ENCODE results near the gene CNFN. TPM values are rescaled to one million over a fixed set of nuclear protein-coding genes. Genes with fewer than 3 reads are reported as not detected.

The CNFN gene
- total RNA-seq, 1 donor from 2014 or later: 3.6 TPM

DNA sequence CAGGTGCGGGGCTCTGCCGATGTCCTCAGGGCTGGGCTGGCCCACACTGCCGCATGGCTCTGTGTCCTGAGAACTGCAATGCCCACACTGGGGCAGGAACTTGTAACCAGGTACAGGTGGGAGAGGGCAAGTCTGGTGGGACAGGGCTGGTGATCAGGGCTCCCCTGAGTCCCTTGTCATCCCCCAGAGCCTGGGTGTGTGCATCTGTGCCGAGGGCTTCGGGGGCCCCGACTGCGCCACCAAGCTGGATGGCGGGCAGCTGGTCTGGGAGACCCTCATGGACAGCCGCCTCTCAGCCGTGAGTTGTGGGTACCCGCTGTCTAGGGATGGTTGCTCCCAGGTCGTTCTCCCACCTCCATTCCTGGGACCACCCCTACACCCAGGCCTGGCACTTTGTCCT, 34.2 kb downstream of the CNFN start:
- no peak for DNase-seq (ENCODE audit: low read depth, low spot score)
- Mint-ChIP-seq H3K27ac (ENCODE audit: unreplicated experiment) (no peak overlapping the region), H3K4me1 (peaks cover 16% of the 10 kb centered on the region), H3K9me3 (no peaks in the 10 kb centered on the region), H3K36me3 (ENCODE audit: low read depth) (peaks cover 9% of the 10 kb centered on the region), H3K27me3 (ENCODE audit: low read depth) (no peaks in the 10 kb centered on the region), H3K4me3 (no peak overlapping the region)
- TF ChIP-seq, protein P1, sequence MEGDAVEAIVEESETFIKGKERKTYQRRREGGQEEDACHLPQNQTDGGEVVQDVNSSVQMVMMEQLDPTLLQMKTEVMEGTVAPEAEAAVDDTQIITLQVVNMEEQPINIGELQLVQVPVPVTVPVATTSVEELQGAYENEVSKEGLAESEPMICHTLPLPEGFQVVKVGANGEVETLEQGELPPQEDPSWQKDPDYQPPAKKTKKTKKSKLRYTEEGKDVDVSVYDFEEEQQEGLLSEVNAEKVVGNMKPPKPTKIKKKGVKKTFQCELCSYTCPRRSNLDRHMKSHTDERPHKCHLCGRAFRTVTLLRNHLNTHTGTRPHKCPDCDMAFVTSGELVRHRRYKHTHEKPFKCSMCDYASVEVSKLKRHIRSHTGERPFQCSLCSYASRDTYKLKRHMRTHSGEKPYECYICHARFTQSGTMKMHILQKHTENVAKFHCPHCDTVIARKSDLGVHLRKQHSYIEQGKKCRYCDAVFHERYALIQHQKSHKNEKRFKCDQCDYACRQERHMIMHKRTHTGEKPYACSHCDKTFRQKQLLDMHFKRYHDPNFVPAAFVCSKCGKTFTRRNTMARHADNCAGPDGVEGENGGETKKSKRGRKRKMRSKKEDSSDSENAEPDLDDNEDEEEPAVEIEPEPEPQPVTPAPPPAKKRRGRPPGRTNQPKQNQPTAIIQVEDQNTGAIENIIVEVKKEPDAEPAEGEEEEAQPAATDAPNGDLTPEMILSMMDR (conservative IDR thresholded peaks at IDR 0.05): no peak

DNA sequence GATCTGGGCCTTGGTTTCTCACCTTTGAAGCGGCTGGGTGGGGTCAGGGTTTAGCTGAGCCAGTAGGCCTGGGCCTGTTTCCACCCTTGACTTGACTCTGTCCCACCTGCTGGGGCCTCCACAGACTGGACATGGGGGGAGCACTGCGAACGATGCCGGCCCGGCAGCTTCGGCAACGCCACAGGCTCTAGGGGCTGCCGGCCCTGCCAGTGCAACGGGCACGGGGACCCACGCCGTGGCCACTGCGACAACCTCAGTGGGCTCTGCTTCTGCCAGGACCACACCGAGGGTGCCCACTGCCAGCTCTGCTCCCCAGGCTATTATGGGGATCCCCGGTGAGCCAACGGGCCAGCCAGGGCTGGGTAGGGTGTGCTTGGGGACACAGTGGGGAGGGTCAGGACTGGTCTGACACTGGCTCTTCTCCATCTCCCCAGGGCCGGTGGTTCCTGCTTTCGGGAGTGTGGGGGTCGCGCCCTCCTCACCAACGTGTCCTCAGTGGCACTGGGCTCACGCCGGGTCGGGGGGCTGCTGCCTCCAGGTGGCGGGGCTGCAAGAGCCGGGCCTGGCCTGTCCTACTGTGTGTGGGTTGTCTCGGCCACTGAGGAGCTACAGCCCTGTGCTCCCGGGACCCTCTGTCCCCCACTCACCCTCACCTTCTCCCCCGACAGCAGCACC, 36.6 kb downstream of the CNFN start:
- H3K36me3 Mint-ChIP-seq (ENCODE audit: low read depth): peaks cover 11% of the 10 kb centered on the region
- no peaks in the 10 kb centered on the region for H3K9me3 Mint-ChIP-seq
- no peak overlapping the region for H3K4me3 Mint-ChIP-seq
- H3K27ac Mint-ChIP-seq (ENCODE audit: unreplicated experiment): no peak overlapping the region
- H3K4me1 Mint-ChIP-seq: peaks cover 20% of the 10 kb centered on the region
- H3K27me3 Mint-ChIP-seq (ENCODE audit: low read depth): no peaks in the 10 kb centered on the region
- DNase-seq (ENCODE audit: low read depth, low spot score): no peak
- TF ChIP-seq, protein P1 (conservative IDR thresholded peaks at IDR 0.05): no peak

DNA sequence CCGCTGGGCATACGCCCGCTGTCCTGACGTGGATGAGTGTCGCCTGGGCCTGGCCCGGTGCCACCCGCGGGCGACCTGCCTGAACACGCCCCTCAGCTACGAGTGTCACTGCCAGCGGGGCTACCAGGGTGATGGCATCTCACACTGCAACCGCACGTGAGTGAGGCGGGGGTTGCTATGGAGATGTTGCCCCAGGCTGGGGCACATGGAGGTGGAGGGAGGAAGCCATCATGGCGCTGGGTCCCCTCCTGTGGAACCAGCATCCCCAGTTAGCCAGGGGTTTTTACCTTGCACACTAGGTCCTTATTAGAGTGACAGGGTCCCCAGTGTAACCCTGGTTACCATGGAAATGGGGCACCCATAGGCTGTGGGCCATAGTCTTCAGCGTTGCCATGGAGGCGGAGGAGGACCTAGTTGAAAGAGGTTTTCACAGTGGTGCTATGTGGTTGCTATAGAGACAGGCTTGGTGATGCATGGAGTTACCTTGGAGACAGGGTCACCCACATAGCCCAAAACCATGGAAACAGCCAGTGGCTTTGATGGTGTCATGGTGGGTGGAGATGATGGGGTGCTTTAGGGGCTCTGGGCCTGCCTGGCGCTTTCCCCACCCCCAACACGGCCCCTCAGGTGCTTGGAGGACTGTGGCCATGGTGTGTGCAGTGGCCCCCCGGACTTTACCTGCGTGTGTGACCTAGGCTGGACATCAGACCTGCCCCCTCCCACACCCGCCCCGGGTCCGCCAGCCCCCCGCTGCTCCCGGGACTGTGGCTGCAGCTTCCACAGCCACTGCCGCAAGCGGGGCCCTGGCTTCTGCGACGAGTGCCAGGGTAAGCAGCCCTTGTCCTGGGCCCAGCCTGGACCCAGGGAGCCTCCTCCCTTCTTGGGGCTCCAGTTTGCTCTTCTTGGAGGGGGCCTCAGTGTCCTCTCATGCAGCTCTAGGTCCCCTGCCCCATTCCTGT, 37.5 kb downstream of the CNFN start:
- Mint-ChIP-seq H3K27me3 (ENCODE audit: low read depth) (no peaks in the 10 kb centered on the region), H3K4me1 (peaks cover 20% of the 10 kb centered on the region), H3K36me3 (ENCODE audit: low read depth) (peaks cover 9% of the 10 kb centered on the region), H3K9me3 (no peaks in the 10 kb centered on the region), H3K27ac (ENCODE audit: unreplicated experiment) (no peak overlapping the region), H3K4me3 (peak overlapping the region; percentile 70)
- peak; percentile 65 for DNase-seq (ENCODE audit: low read depth, low spot score)
- TF ChIP-seq, protein P1 (conservative IDR thresholded peaks at IDR 0.05): no peak

DNA sequence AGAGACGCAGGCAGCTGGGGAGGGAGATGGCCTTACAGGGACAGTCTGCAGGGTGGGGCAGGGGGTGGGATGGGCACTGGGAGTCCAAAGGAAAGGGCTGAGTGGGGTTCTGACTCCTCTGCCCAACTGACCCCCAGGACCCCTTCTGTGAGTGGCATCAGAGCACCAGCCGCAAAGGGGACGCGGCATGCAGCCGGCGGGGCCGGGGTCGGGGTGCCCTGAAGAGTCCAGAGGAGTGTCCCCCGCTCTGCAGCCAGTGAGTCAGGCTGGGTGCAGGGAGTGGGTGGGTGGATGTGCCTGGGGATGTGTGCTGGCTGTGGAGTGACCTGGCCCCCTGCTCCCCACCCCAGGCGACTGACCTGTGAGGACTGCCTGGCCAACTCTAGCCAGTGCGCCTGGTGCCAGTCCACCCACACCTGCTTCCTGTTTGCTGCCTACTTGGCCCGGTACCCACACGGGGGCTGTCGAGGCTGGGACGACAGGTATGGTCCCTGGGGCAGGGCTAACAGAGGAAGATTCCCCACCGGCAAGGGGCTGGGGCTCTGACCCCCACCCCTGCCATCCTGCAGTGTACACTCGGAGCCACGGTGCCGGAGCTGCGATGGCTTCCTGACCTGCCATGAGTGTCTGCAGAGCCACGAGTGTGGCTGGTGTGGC, 38.9 kb downstream of the CNFN start:
- no peak overlapping the region for H3K27ac Mint-ChIP-seq (ENCODE audit: unreplicated experiment)
- H3K9me3 Mint-ChIP-seq: no peaks in the 10 kb centered on the region
- DNase-seq (ENCODE audit: low read depth, low spot score): no peak
- TF ChIP-seq, protein P1 (conservative IDR thresholded peaks at IDR 0.05): no peak
- H3K27me3 Mint-ChIP-seq (ENCODE audit: low read depth): no peaks in the 10 kb centered on the region
- no peak overlapping the region for H3K4me3 Mint-ChIP-seq
- H3K36me3 Mint-ChIP-seq (ENCODE audit: low read depth): peaks cover 8% of the 10 kb centered on the region
- peaks cover 20% of the 10 kb centered on the region for H3K4me1 Mint-ChIP-seq

DNA sequence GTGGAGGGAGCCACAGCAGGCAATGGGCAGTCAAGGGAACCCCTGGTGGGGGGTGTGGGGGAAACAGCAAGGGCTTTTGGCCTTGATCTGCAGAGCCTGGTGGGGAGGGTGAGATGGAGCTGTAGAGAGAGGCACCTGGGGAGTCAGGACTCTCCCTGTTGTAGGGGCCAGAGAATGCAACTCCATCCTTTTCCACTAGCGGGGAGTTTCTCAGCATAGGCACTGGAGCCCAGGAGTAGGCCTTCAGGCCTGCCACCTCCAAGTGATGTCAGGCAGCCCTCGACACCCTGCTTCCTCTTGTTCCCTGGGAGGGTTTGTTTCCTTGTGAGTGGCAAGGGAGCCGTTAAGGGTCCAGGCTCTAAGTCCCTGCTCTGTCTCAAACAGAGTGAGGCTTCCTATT, 39.7 kb downstream of the CNFN start:
- peaks cover 9% of the 10 kb centered on the region for H3K36me3 Mint-ChIP-seq (ENCODE audit: low read depth)
- TF ChIP-seq, protein P1 (conservative IDR thresholded peaks at IDR 0.05): no peak
- peaks cover 20% of the 10 kb centered on the region for H3K4me1 Mint-ChIP-seq
- H3K9me3 Mint-ChIP-seq: no peaks in the 10 kb centered on the region
- no peak overlapping the region for H3K4me3 Mint-ChIP-seq
- H3K27ac Mint-ChIP-seq (ENCODE audit: unreplicated experiment): no peak overlapping the region
- DNase-seq (ENCODE audit: low read depth, low spot score): no peak
- no peaks in the 10 kb centered on the region for H3K27me3 Mint-ChIP-seq (ENCODE audit: low read depth)
